ENCODE results near the gene INSR.

The INSR gene

DNA sequence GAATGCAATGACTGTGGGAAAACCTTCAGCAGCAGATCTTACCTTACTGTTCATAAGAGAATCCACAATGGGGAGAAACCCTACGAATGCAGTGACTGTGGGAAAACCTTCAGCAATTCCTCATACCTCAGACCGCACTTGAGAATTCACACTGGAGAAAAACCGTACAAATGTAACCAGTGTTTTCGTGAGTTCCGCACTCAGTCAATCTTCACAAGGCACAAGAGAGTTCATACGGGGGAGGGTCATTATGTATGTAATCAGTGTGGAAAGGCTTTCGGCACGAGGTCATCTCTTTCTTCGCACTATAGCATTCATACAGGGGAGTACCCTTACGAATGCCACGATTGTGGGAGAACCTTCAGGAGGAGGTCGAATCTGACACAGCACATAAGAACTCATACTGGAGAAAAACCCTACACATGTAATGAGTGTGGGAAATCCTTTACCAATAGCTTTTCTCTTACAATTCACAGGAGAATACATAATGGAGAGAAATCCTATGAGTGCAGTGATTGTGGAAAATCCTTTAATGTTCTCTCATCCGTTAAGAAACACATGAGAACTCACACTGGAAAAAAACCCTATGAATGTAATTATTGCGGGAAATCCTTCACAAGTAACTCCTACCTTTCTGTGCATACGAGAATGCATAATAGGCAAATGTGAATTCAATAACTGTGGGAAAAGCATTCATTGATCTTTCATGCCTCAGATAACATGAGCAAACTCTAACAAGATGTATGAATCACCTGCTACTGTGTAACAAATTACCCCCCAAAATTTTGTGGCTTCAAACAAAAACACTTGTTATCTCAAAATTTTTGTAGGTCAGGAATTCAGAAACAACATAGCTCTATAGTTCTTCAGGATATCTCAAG is 210.9 kb downstream of the INSR start:
- no peak overlapping the region for H3K4me3 ChIP-seq (IDR thresholded peaks at IDR 0.05; ENCODE audit: insufficient read depth, low read depth, low read length)
- H2AFZ ChIP-seq (ENCODE audit: low read depth), result no peak overlapping the region
- H4K20me1 ChIP-seq (ENCODE audit: insufficient read depth), result no peaks in the 10 kb centered on the region
- no peak overlapping the region for H3K9ac ChIP-seq
- H3K36me3 ChIP-seq (ENCODE audit: insufficient read depth), result peaks cover 34% of the 10 kb centered on the region; the same call in 1 of the 2 replicates
- no peak for TF ChIP-seq CTCF (conservative IDR thresholded peaks at IDR 0.05; ENCODE audit: low read depth, low read length)
- no peaks in the 10 kb centered on the region for H3K79me2 ChIP-seq (ENCODE audit: insufficient read depth, low read depth)
- no peaks in the 10 kb centered on the region for H3K27me3 ChIP-seq (ENCODE audit: insufficient read depth, low read depth)
- no peaks in the 10 kb centered on the region for H3K4me1 ChIP-seq (ENCODE audit: low read depth, poor library complexity, severe bottlenecking)
- H3K4me2 ChIP-seq, result no peak overlapping the region
- no peak overlapping the region for H3K27ac ChIP-seq

DNA sequence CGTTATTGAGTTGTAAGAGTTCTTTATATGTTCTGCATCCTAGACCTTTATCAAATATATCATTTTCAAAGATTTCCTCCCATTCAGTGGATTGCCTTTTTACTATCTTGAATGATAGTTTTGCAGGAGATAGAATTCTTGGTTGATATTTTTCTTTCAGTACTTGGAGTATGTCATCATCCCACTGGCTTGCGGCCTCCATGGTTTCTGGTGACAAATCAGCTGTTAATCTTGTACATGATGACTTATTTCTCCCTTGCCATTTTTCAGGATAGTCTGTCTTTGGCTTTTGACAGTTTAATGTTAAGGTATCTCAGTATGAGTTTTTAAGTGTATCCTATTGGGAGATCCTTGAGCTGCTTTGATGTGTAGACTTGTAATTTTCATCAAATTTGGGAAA is 216.2 kb downstream of the INSR start:
- Histone ChIP-seq H3K27ac (no peak overlapping the region), H4K20me1 (ENCODE audit: insufficient read depth) (no peaks in the 10 kb centered on the region), H3K4me1 (ENCODE audit: low read depth, poor library complexity, severe bottlenecking) (no peaks in the 10 kb centered on the region), H3K27me3 (ENCODE audit: insufficient read depth, low read depth) (no peaks in the 10 kb centered on the region), H3K9ac (no peak overlapping the region), H3K79me2 (ENCODE audit: insufficient read depth, low read depth) (no peaks in the 10 kb centered on the region), H3K4me2 (no peak overlapping the region), H3K4me3 (IDR thresholded peaks at IDR 0.05; ENCODE audit: insufficient read depth, low read depth, low read length) (no peak overlapping the region), H3K36me3 (ENCODE audit: insufficient read depth) (peaks cover 32% of the 10 kb centered on the region; the same call in 1 of the 2 replicates), H2AFZ (ENCODE audit: low read depth) (no peak overlapping the region)
- no peak for TF ChIP-seq CTCF (conservative IDR thresholded peaks at IDR 0.05; ENCODE audit: low read depth, low read length)

DNA sequence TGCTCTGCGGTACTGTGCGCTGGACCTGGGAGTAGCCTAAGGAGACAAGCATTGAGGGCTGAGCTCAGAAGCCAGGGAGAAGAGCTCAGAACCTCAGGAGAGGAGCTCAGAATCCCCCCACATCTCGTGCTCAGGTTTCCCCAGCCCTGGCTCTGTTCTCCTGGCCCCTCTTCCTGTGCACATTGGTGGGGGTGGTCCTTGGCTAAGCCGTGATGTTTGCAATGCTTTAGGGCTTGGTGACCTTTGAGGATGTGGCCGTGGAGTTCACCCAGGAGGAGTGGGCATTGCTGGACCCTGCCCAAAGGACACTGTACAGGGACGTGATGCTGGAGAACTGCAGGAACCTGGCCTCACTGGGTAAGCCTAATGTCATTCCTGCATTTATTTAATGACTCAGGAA is 218.1 kb downstream of the INSR start:
- peaks cover 6% of the 10 kb centered on the region; the same call in 1 of the 2 replicates for H3K79me2 ChIP-seq (ENCODE audit: insufficient read depth, low read depth)
- no peak overlapping the region for H3K9ac ChIP-seq
- H2AFZ ChIP-seq (ENCODE audit: low read depth), result no peak overlapping the region
- no peaks in the 10 kb centered on the region for H3K4me1 ChIP-seq (ENCODE audit: low read depth, poor library complexity, severe bottlenecking)
- H3K27me3 ChIP-seq (ENCODE audit: insufficient read depth, low read depth), result no peaks in the 10 kb centered on the region
- no peak overlapping the region for H3K27ac ChIP-seq
- no peak for TF ChIP-seq CTCF (conservative IDR thresholded peaks at IDR 0.05; ENCODE audit: low read depth, low read length)
- no peak overlapping the region for H3K4me3 ChIP-seq (IDR thresholded peaks at IDR 0.05; ENCODE audit: insufficient read depth, low read depth, low read length)
- no peak overlapping the region for H3K4me2 ChIP-seq
- no peaks in the 10 kb centered on the region for H4K20me1 ChIP-seq (ENCODE audit: insufficient read depth)
- H3K36me3 ChIP-seq (ENCODE audit: insufficient read depth), result peaks cover 22% of the 10 kb centered on the region; the same call in 1 of the 2 replicates

- no peaks in the 10 kb centered on the region for H3K27me3 ChIP-seq (ENCODE audit: insufficient read depth, low read depth)
These were observed 219.4 kb downstream of the INSR start for GRCh38 chr19:7074705-7075282.

More at GRCh38 chr19:7074705-7075282, 219.4 kb downstream of the INSR start:
- Histone ChIP-seq H3K36me3 (ENCODE audit: insufficient read depth) (peaks cover 21% of the 10 kb centered on the region; the same call in 1 of the 2 replicates), H3K4me3 (IDR thresholded peaks at IDR 0.05; ENCODE audit: insufficient read depth, low read depth, low read length) (no peak overlapping the region), H3K79me2 (ENCODE audit: insufficient read depth, low read depth) (peaks cover 20% of the 10 kb centered on the region), H3K9ac (no peak overlapping the region), H3K4me2 (no peak overlapping the region), H3K27ac (no peak overlapping the region), H4K20me1 (ENCODE audit: insufficient read depth) (no peaks in the 10 kb centered on the region), H2AFZ (ENCODE audit: low read depth) (no peak overlapping the region), H3K4me1 (ENCODE audit: low read depth, poor library complexity, severe bottlenecking) (peaks cover 10% of the 10 kb centered on the region)
- no peak for TF ChIP-seq CTCF (conservative IDR thresholded peaks at IDR 0.05; ENCODE audit: low read depth, low read length)

Measured in KMS-11 (cell line).